HG02938 (cell line): ENCODE data around the gene PIK3C2A.

Experiments used
- ATAC-seq: cut with Tn5 transposase; IDR thresholded peaks from one replicate; pipeline ENCODE4 v1.9.1; 2021; ENCODE audit warnings: mild to moderate bottlenecking, moderate library complexity; ENCODE audit not compliant: unreplicated experiment

Gene PIK3C2A

GRCh38 chr11:17214338-17214737 lies 6.6 kb upstream of the PIK3C2A start:
- ATAC-seq: no peak

GRCh38 chr11:17211286-17211685 lies 3.5 kb upstream of the PIK3C2A start:
- ATAC-seq: no peak

GRCh38 chr11:17209939-17210245 lies 2.1 kb upstream of the PIK3C2A start:
- no peak for ATAC-seq

GRCh38 chr11:17208257-17208999 lies 642 bp upstream of the PIK3C2A start:
- ATAC-seq: peak; percentile 73

GRCh38 chr11:17206463-17206862 lies 1.3 kb downstream of the PIK3C2A start:
- no peak for ATAC-seq

- ATAC-seq: no peak
Observed at GRCh38 chr11:17197431-17197898, 10.3 kb downstream of the PIK3C2A start.

GRCh38 chr11:17188675-17189074 lies 19.1 kb downstream of the PIK3C2A start:
- ATAC-seq: no peak

GRCh38 chr11:17186932-17187692 lies 20.7 kb downstream of the PIK3C2A start:
- no peak for ATAC-seq

- ATAC-seq: no peak
Observed at GRCh38 chr11:17185938-17186337, 21.8 kb downstream of the PIK3C2A start.

GRCh38 chr11:17184882-17185587 lies 22.8 kb downstream of the PIK3C2A start:
- no peak for ATAC-seq

GRCh38 chr11:17183836-17184235 lies 23.9 kb downstream of the PIK3C2A start:
- no peak for ATAC-seq

- ATAC-seq: no peak
Observed at GRCh38 chr11:17179970-17180369, 27.8 kb downstream of the PIK3C2A start.

- ATAC-seq: no peak
Observed at GRCh38 chr11:17173332-17173731, 34.5 kb downstream of the PIK3C2A start.

- ATAC-seq: no peak
Observed at GRCh38 chr11:17171916-17172315, 35.9 kb downstream of the PIK3C2A start.

- no peak for ATAC-seq
Observed at GRCh38 chr11:17171343-17171742, 36.4 kb downstream of the PIK3C2A start.

- ATAC-seq: no peak
Observed at GRCh38 chr11:17169876-17170275, 37.9 kb downstream of the PIK3C2A start.

GRCh38 chr11:17165247-17165890 lies 42.4 kb downstream of the PIK3C2A start:
- no peak for ATAC-seq

- no peak for ATAC-seq
Observed at GRCh38 chr11:17164361-17165246, 43.2 kb downstream of the PIK3C2A start.

- ATAC-seq: no peak
Observed at GRCh38 chr11:17163736-17164135, 44.0 kb downstream of the PIK3C2A start.

- no peak for ATAC-seq
Observed at GRCh38 chr11:17163291-17163690, 44.5 kb downstream of the PIK3C2A start.
